AG09309 (cell line): ENCODE data around the gene FGFBP1.

ENCODE experiments used
- DNase-seq: peaks from one replicate; pipeline ENCODE4 v3.0.0-alpha.2; 2010; ENCODE audit warnings: low read depth
- H3K4me3 ChIP-seq: 2 replicates; pipeline ENCODE4 v1.5.1; 2011; ENCODE audit warnings: mild to moderate bottlenecking, low read depth, low read length, moderate library complexity; ENCODE audit not compliant: control insufficient read depth
- TF ChIP-seq, protein P1 (sequence below): IDR thresholded peaks from 2 replicates; pipeline ENCODE4 v1.5.1; 2011; ENCODE audit warnings: mild to moderate bottlenecking, low read depth, low read length, inconsistent platforms; ENCODE audit not compliant: insufficient read depth, control insufficient read depth; ENCODE audit errors: missing control alignments

FGFBP1 gene

DNA sequence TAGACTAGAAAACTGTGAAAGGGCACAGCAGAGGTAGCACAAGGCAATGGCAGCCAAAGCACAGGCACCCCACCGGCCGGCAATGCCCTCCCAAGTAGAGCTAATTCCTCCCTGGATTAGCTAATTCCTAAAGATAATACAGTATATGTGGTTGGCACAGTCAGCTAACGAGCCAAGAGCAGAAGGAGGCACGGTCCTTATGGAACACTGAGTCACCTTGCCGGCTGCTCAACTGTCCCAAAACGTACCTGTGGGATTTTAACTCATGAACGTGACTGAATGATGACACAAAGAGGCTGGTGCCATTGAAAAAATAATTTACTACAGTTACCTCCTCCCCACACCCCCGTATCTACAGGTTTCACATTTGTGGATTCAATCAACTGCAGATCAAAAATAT is 9.1 kb upstream of the FGFBP1 start:
- TF ChIP-seq, protein P1, sequence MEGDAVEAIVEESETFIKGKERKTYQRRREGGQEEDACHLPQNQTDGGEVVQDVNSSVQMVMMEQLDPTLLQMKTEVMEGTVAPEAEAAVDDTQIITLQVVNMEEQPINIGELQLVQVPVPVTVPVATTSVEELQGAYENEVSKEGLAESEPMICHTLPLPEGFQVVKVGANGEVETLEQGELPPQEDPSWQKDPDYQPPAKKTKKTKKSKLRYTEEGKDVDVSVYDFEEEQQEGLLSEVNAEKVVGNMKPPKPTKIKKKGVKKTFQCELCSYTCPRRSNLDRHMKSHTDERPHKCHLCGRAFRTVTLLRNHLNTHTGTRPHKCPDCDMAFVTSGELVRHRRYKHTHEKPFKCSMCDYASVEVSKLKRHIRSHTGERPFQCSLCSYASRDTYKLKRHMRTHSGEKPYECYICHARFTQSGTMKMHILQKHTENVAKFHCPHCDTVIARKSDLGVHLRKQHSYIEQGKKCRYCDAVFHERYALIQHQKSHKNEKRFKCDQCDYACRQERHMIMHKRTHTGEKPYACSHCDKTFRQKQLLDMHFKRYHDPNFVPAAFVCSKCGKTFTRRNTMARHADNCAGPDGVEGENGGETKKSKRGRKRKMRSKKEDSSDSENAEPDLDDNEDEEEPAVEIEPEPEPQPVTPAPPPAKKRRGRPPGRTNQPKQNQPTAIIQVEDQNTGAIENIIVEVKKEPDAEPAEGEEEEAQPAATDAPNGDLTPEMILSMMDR: no peak
- no peak overlapping the region for H3K4me3 ChIP-seq
- no peak for DNase-seq

DNA sequence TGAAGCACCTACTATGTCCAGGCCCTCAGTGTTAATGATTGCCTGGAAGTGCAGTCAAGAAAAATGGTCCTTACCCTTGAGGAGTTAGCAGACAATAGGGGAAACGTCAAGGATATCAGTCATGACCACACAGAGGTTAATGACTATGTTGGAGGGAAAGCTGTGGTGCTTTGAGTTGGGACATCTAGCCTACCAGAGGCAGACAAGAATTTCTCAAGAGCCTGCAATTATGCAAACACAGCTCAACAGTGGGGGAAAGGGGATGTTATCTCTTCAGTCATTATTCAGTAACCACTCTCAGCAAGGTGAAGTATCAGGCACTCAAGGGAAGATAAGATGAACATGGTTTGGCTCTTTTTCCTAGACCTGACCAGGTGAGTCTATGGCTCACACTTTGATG is 7.0 kb upstream of the FGFBP1 start:
- H3K4me3 ChIP-seq: no peak overlapping the region
- TF ChIP-seq, protein P1: no peak
- DNase-seq: no peak

DNA sequence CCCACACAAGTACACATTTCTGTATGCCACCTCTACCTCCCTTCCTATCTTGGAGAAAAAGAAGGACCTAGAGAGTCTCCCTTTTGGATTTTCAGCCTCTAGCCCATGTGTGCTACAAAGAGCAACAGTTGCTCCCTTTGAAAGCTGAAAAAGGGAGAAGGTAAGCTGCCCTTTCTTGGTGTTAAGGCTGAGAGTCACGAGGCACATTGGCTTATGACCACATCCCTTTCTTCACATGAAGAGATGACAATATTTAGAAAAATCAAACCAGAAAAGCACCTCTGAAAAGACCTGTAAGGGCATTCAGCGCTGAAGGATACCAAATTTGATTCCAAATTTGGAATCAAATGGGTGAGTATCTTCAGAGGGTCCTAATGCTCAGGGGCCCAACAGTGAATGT is 6.4 kb upstream of the FGFBP1 start:
- no peak overlapping the region for H3K4me3 ChIP-seq
- no peak for DNase-seq
- TF ChIP-seq, protein P1: no peak

DNA sequence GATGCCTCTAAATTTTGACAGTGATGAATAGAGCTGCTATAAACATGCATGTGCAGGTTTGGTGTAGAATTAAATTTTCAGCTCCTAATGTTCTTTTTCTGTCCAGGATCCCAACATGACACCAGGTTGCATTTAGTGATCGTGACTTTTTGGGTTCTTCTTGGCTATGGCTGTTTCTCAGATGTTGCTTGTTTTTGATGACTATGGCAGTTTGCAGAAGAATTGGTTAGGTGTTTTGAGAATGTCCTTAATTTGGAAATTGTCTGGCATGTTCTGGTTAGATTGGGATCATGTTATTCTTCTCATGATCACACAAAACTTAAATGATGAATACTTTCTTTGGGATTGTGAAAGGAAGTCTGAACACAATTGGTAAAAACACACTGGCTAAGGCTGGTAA is 3.7 kb upstream of the FGFBP1 start:
- H3K4me3 ChIP-seq: no peak overlapping the region
- TF ChIP-seq, protein P1: no peak
- no peak for DNase-seq

DNA sequence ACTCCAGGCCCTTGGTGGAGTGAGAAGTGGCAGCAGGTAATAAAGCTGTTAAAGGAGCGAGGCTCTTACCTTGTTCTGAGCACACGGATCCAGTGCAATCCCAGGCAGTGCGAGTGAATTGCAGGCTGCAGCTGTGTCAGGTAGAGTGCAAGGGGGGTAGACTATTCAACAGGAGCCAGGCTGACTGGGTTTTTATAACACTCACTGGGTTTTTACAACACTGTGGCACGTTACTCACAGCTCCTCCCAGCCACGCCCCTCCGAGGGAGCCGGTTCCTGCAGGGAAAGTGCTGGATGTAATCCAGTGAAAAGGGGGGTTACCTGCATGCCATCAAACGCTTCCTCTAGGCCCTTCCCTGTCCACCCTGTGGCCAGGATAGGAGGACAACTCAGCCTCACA is 358 bp downstream of the FGFBP1 start:
- no peak for DNase-seq
- no peak overlapping the region for H3K4me3 ChIP-seq
- TF ChIP-seq, protein P1: no peak

DNA sequence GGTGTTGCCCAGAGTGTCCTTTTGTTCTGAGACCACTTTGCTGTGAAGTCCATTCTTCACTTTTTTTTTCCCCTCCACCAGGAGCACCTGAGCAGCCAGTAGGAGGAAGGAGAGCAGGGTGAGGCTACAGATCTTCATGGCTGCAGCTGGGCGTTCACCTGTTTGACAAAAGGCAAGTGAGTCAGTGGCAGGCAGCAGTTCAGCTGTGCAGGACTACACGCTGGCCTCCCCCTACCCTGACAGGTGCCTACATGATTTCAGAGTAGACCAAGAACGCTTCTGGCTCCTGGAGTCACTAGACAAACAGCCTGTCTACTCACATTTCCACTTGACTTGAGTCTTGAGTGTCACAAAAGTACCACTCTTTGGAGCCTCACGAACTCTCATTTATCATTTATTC is 2.0 kb downstream of the FGFBP1 start:
- DNase-seq: no peak
- TF ChIP-seq, protein P1: no peak
- no peak overlapping the region for H3K4me3 ChIP-seq
